Esophagus squamous epithelium (tissue), 4 donors: Measurements from ENCODE around the gene WNT9B.

Experiments
- POLR2A ChIP-seq, 4 donors: fragments of 450-650 bp; IDR thresholded peaks; one replicate each; pipeline ENCODE4 v1.6.1; 2017; ENCODE audit warnings: antibody characterized with exemption in 4 of 4, mild to moderate bottlenecking in 4 of 4, moderate library complexity in 3 of 4
- TF ChIP-seq, protein P1 (sequence below), 6 experiments: fragments of 450-650 bp in 4 of 6; fragments of 200-600 bp in 2 of 6; sonication (generic) in 2 of 6; IDR thresholded peaks; one replicate each; pipeline ENCODE4 v1.5.1; 2016 to 2019; ENCODE audit warnings: antibody characterized with exemption in 6 of 6, mild to moderate bottlenecking in 4 of 6, moderate library complexity in 4 of 6

DNA sequence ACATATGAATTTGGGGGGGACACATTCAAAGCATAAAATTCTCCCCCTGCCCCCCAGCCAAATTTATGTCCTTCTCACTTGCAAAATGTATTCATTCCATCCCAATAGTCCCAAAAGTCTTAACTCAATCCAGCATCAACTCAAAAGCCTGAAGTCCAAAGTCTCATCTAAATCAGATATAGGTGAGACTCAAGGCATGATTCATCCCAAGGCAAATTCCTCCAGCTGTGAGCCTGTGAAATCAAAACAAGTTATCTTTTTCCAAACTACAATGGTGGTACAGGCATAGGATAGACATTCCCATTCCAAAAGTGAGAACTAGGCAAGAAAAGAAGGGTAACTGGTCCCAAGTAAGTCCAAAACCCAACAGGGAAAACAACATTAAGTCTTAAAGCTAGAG, 65.7 kb downstream of the WNT9B start:
- TF ChIP-seq, protein P1, sequence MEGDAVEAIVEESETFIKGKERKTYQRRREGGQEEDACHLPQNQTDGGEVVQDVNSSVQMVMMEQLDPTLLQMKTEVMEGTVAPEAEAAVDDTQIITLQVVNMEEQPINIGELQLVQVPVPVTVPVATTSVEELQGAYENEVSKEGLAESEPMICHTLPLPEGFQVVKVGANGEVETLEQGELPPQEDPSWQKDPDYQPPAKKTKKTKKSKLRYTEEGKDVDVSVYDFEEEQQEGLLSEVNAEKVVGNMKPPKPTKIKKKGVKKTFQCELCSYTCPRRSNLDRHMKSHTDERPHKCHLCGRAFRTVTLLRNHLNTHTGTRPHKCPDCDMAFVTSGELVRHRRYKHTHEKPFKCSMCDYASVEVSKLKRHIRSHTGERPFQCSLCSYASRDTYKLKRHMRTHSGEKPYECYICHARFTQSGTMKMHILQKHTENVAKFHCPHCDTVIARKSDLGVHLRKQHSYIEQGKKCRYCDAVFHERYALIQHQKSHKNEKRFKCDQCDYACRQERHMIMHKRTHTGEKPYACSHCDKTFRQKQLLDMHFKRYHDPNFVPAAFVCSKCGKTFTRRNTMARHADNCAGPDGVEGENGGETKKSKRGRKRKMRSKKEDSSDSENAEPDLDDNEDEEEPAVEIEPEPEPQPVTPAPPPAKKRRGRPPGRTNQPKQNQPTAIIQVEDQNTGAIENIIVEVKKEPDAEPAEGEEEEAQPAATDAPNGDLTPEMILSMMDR (IDR thresholded peaks at IDR 0.05): no peak
- TF ChIP-seq POLR2A (IDR thresholded peaks at IDR 0.05): no peak
